ENCODE results near the gene RARA. TPM values are rescaled to one million over a fixed set of nuclear protein-coding genes. Genes with fewer than 3 reads are reported as not detected.

Gene RARA
- total and polyA plus RNA-seq, 11 donors, result 14.1 to 41.4 (median 19.4) TPM

DNA sequence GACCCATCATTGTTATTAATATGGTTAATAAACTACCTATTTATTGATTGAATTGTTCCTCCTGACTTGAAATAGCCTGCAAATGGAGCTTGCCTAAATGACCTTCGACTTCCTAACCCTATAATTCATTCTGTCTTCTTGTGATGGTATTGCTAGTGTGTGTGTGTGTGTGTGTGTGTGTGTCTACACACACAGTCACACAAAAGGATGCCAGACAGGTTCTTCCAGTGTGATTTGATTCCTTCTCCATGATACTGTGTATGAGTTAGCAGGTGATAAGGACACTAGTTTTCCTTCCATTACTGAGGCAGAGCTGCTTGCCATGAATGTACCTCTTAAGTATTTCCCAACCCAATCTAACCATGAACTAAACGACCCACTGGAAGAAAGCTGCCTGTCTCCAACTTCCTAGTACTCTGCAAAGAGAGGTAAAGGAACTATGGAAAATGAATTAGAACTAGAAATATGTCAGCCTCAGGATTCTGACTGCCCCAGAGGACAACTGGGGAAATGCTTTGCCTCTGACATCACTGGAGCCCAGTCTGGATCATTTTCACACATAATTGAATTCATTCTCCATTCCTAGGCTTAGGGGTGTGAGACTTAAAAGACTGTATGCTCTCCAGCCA lies 24.8 kb upstream of the RARA start:
- intact Hi-C loops (cut with DNase I), result loop anchor here in 4 of 10 donors (5.0 to 10.0 kb wide), 3 partner anchors 37 to 269 kb away; partner anchors contain the start of gene CSF3 (in 2 of the 4)
- peak in 2 of 4 donors; percentile 19 to 37 for ATAC-seq
- no peaks in the 10 kb centered on the region for H3K27me3 ChIP-seq
- peaks cover 0 to 39% (median 34%) of the 10 kb centered on the region in 9 donors for H3K36me3 ChIP-seq
- no peak for DNase-seq
- TF ChIP-seq CTCF (IDR thresholded peaks at IDR 0.05), result peak in 1 of 12 donors; percentile 19
- no peak for TF ChIP-seq POLR2A (IDR thresholded peaks at IDR 0.05)
- peaks cover 4 to 35% (median 16%) of the 10 kb centered on the region in 12 donors for H3K4me1 ChIP-seq
- H3K27ac ChIP-seq, result peak overlapping the region in 10 of 12 donors; percentile 9 to 79 (median 54)
- 49 to 57% (median 54%) methylated on average over 2 of the region's 2 CpGs for WGBS, 4 donors
- no peaks in the 10 kb centered on the region for H3K9me3 ChIP-seq
- H3K4me3 ChIP-seq, result no peak overlapping the region

DNA sequence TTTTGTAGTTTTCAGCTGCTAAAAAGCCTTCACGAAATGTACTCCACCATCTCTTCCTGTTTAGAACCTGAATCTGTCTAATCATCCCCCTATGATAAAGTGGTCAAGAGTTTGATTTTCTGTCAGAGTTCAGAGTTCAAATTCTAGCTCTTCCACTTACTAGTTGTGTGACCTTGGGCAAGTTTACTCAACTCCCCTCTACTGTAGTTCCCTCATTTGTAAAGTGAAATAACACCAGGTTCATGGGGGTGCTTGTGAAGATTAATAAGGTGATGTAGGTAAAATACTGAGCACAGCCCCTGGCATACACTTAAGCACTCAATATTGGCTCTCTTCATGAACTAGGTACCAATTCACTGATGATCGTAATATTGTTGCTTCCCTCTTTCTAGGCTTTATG lies 22.5 kb upstream of the RARA start:
- TF ChIP-seq POLR2A (IDR thresholded peaks at IDR 0.05) (no peak), CTCF (IDR thresholded peaks at IDR 0.05) (no peak)
- Histone ChIP-seq H3K27ac (no peak overlapping the region), H3K9me3 (no peaks in the 10 kb centered on the region), H3K27me3 (no peaks in the 10 kb centered on the region), H3K4me1 (peaks cover 4 to 46% (median 19%) of the 10 kb centered on the region in 12 donors), H3K4me3 (no peak overlapping the region), H3K36me3 (peaks cover 0 to 17% (median 11%) of the 10 kb centered on the region in 9 donors)
- no peak for ATAC-seq
- 95 to 98% (median 96%) methylated on average over 2 of the region's 2 CpGs for WGBS, 4 donors
- no peak for DNase-seq
- intact Hi-C loops (cut with DNase I), result loop anchor here in 6 of 10 donors (5.0 to 10.0 kb wide), 4 partner anchors 69 to 274 kb away; partner anchors contain the start of genes WIPF2 (in 5 of the 6) and CSF3 (in 2 of the 6)

DNA sequence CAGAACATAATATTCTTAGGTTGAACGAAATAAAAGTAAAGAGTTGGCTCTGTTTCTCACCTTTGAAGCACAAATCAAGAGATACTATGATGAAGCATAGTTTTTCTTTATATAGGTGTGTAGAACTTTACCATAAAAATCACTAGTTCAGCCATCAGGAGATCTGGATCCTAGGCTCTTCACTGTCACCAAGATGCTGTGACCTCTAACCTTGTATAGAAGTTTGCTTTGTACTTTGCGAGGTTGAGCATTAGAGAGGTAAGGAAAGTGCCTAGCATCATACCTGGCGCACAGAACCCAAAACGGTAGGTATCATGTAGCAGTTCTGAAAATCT lies 21.9 kb upstream of the RARA start:
- Histone ChIP-seq H3K27me3 (no peaks in the 10 kb centered on the region), H3K27ac (peak overlapping the region in 2 of 12 donors; percentile 37 to 44), H3K9me3 (no peaks in the 10 kb centered on the region), H3K4me1 (peaks cover 4 to 46% (median 19%) of the 10 kb centered on the region in 12 donors), H3K4me3 (peak overlapping the region in 7 of 12 donors; percentile 15 to 71 (median 20)), H3K36me3 (peaks cover 0 to 10% (median 5%) of the 10 kb centered on the region in 9 donors)
- WGBS, 4 donors, result 47 to 52% (median 48%) methylated on average over 4 of the region's 4 CpGs
- intact Hi-C loops (cut with DNase I), result loop anchor here in 6 of 10 donors (5.0 to 10.0 kb wide), 4 partner anchors 70 to 275 kb away; partner anchors contain the start of genes WIPF2 (in 5 of the 6) and CSF3 (in 2 of the 6)
- TF ChIP-seq POLR2A (IDR thresholded peaks at IDR 0.05), result no peak
- no peak for TF ChIP-seq CTCF (IDR thresholded peaks at IDR 0.05)
- ATAC-seq (no peak), DNase-seq (no peak)
